Cardiac septum (tissue), 1 donor: ENCODE measurements around the gene PDE4C. TPM values are rescaled to one million over a fixed set of nuclear protein-coding genes. Genes with fewer than 3 reads are reported as not detected.

Experiments used
- DNase-seq: peaks from one replicate; pipeline ENCODE4 v3.0.0-alpha.2; 2020; ENCODE audit warnings: low spot score
- intact Hi-C: fragments of 100-400 bp; cut with DNase I; formaldehyde crosslinking; loops from one replicate; pipeline ENCODE4 v1.14.0; 2022
- total RNA-seq: library from RNA; stranded (reverse); fragmentation: NEBNext Ultra II Directional; extraction: Animal tissue kit (Norgen Biotek cat#: 25700); gene quantifications from one replicate; pipeline ENCODE4 v1.2.1, GENCODE V29; 2021
- donor health status: DM: no; HTN: no; CAD: no.

Gene PDE4C
- total RNA-seq, 1 donor from 2014 or later = 1.3 TPM

- DNase-seq = no peak
- intact Hi-C loops = no loop called here
These were observed 31.5 kb upstream of the PDE4C start for GRCh38 chr19:18257503-18258470.

GRCh38 chr19:18254546-18255503, 28.6 kb upstream of the PDE4C start:
- intact Hi-C loops = loop anchor here (5.0 kb wide), 1 partner anchor 48 kb away; no protein-coding TSS in a partner anchor
- DNase-seq = no peak

GRCh38 chr19:18253716-18254115, 27.5 kb upstream of the PDE4C start:
- intact Hi-C loops = loop anchor here (2.0 to 5.0 kb wide), 2 partner anchors 46 to 141 kb away; no protein-coding TSS in a partner anchor
- no peak for DNase-seq

- intact Hi-C loops = loop anchor here (2.0 to 5.0 kb wide), 2 partner anchors 46 to 140 kb away; no protein-coding TSS in a partner anchor
- DNase-seq = no peak
These were observed 26.9 kb upstream of the PDE4C start for GRCh38 chr19:18253130-18253529.

GRCh38 chr19:18252370-18252717, 26.1 kb upstream of the PDE4C start:
- intact Hi-C loops = loop anchor here (2.0 to 5.0 kb wide), 2 partner anchors 45 to 140 kb away; no protein-coding TSS in a partner anchor
- no peak for DNase-seq

GRCh38 chr19:18251587-18252369, 25.5 kb upstream of the PDE4C start:
- intact Hi-C loops = loop anchor here (2.0 to 5.0 kb wide), 2 partner anchors 44 to 139 kb away; no protein-coding TSS in a partner anchor

GRCh38 chr19:18249834-18250233, 23.6 kb upstream of the PDE4C start:
- DNase-seq = no peak
- intact Hi-C loops = loop anchor here (5.0 kb wide), 1 partner anchor 43 kb away; no protein-coding TSS in a partner anchor

More at GRCh38 chr19:18251587-18252369, 25.5 kb upstream of the PDE4C start:
- no peak for DNase-seq

- intact Hi-C loops = no loop called here
- DNase-seq = no peak
These were observed 19.1 kb upstream of the PDE4C start for GRCh38 chr19:18245297-18245696.

GRCh38 chr19:18239303-18239702, 13.1 kb upstream of the PDE4C start:
- intact Hi-C loops = no loop called here
- no peak for DNase-seq

- intact Hi-C loops = no loop called here
- DNase-seq = no peak
These were observed 8.0 kb upstream of the PDE4C start for GRCh38 chr19:18234194-18234593.

GRCh38 chr19:18233224-18233825, 7.1 kb upstream of the PDE4C start:
- DNase-seq = no peak
- intact Hi-C loops = no loop called here

- intact Hi-C loops = no loop called here
- no peak for DNase-seq
These were observed 6.4 kb upstream of the PDE4C start for GRCh38 chr19:18232540-18233223.

- no peak for DNase-seq
- intact Hi-C loops = no loop called here
These were observed 5.5 kb upstream of the PDE4C start for GRCh38 chr19:18231775-18232174.

GRCh38 chr19:18230941-18231734, 4.9 kb upstream of the PDE4C start:
- DNase-seq = no peak
- intact Hi-C loops = no loop called here

- intact Hi-C loops = no loop called here
- DNase-seq = no peak
These were observed 3.7 kb upstream of the PDE4C start for GRCh38 chr19:18229915-18230314.

- no peak for DNase-seq
- intact Hi-C loops = no loop called here
These were observed 3.2 kb upstream of the PDE4C start for GRCh38 chr19:18229474-18229873.

- DNase-seq = no peak
- intact Hi-C loops = no loop called here
These were observed 1.6 kb upstream of the PDE4C start for GRCh38 chr19:18227781-18228271.
